ENCODE results near the gene DHCR7.

DNA sequence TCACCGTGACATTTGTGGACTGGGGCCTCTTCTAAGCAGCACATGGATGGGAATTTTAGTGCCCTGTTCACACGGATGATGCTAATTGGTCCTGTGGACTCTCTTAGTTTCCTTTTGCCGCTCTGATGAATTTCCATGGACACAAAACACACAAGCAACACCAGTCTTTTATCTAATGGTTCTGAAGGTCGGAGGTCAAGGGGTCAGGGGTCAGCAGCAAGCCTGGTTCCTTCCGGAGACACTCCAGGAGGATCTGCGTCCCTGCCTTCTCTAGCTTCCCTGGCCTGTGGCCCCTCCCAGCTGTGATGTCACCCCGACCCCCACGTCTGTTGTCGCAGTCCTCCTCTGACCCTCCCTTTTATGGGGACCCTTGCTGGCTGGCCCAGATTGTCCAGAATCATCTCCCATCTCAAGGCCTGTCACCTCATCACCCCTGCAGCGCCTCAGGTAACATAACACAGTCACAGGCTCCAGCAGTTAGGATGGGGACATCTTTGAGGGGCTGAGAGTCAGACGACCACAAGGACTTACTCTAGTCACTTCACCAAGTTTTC, 11.7 kb upstream of the DHCR7 start:
- TF ChIP-seq, protein P1, sequence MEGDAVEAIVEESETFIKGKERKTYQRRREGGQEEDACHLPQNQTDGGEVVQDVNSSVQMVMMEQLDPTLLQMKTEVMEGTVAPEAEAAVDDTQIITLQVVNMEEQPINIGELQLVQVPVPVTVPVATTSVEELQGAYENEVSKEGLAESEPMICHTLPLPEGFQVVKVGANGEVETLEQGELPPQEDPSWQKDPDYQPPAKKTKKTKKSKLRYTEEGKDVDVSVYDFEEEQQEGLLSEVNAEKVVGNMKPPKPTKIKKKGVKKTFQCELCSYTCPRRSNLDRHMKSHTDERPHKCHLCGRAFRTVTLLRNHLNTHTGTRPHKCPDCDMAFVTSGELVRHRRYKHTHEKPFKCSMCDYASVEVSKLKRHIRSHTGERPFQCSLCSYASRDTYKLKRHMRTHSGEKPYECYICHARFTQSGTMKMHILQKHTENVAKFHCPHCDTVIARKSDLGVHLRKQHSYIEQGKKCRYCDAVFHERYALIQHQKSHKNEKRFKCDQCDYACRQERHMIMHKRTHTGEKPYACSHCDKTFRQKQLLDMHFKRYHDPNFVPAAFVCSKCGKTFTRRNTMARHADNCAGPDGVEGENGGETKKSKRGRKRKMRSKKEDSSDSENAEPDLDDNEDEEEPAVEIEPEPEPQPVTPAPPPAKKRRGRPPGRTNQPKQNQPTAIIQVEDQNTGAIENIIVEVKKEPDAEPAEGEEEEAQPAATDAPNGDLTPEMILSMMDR (IDR thresholded peaks at IDR 0.05) = no peak
- no peak for TF ChIP-seq EZH2 (IDR thresholded peaks at IDR 0.05)
